Testis (tissue), 3 donors: Measurements from ENCODE around the gene ST8SIA6. TPM values are rescaled to one million over a fixed set of nuclear protein-coding genes. Genes with fewer than 3 reads are reported as not detected.

Source experiments
- DNase-seq: peaks from one replicate; pipeline ENCODE4 v3.0.0-alpha.2; 2019
- H3K27ac ChIP-seq, 2 donors: fragments of 200-600 bp; sonication (generic); one replicate each; pipeline ENCODE4 v1.5.1; 2019
- H3K27me3 ChIP-seq: fragments of 200-600 bp; sonication (generic); one replicate; pipeline ENCODE4 v1.5.1; 2019
- H3K36me3 ChIP-seq: fragments of 200-600 bp; sonication (generic); one replicate; pipeline ENCODE4 v1.5.1; 2017; ENCODE audit warnings: low read depth; ENCODE audit errors: missing control alignments
- H3K4me1 ChIP-seq: fragments of 200-600 bp; sonication (generic); one replicate; pipeline ENCODE4 v1.5.1; 2019
- H3K4me3 ChIP-seq, 2 donors: fragments of 200-600 bp; sonication (generic); one replicate each; pipeline ENCODE4 v1.5.1; 2017 to 2019
- H3K9me3 ChIP-seq: fragments of 200-600 bp; sonication (generic); one replicate; pipeline ENCODE4 v1.5.1; 2017
- POLR2A ChIP-seq: fragments of 450-650 bp; IDR thresholded peaks from one replicate; pipeline ENCODE4 v1.6.1; 2017; ENCODE audit warnings: antibody characterized with exemption, mild to moderate bottlenecking, moderate library complexity
- WGBS, 2 donors: methylation state at CpG; one replicate each; pipeline ENCODE4 v1.1.5; 2018; 5-methylcytosine and 5-hydroxymethylcytosine counted together
- intact Hi-C: fragments of 100-400 bp; cut with DNase I; formaldehyde crosslinking; loops from one replicate; pipeline ENCODE4 v1.15.1; 2023; ENCODE audit warnings: low total_unique reads
- polyA plus RNA-seq: library from polyadenylated mRNA; stranded (reverse); fragments of 350-450 nt; fragmentation: Illumina TruSeq; extraction: RNeasy Lipid Tissue Mini Kit (QIAGEN cat#74804); gene quantifications from one replicate; pipeline ENCODE4 v1.2.3, GENCODE V29; 2014; ENCODE audit warnings: low read depth, low replicate concordance; ENCODE audit not compliant: insufficient read depth
- total RNA-seq, 2 donors: library from RNA; depleted of rRNA; stranded (reverse); fragments of >200 nt; gene quantifications; one replicate each; pipeline ENCODE4 v1.2.3, GENCODE V29; 2016
- TF ChIP-seq, protein P1 (sequence below), 3 experiments: fragments of 450-650 bp in 2 of 3; fragments of 200-600 bp in 1 of 3; sonication (generic) in 1 of 3; IDR thresholded peaks; one replicate each; pipeline ENCODE4 v1.5.1; 2016 to 2019; ENCODE audit warnings: antibody characterized with exemption in 3 of 3, mild to moderate bottlenecking in 2 of 3, moderate library complexity in 1 of 3

The ST8SIA6 gene
- total and polyA plus RNA-seq, 3 donors from 2014 or later = 0.84 to 1.6 (median 0.87) TPM

DNA sequence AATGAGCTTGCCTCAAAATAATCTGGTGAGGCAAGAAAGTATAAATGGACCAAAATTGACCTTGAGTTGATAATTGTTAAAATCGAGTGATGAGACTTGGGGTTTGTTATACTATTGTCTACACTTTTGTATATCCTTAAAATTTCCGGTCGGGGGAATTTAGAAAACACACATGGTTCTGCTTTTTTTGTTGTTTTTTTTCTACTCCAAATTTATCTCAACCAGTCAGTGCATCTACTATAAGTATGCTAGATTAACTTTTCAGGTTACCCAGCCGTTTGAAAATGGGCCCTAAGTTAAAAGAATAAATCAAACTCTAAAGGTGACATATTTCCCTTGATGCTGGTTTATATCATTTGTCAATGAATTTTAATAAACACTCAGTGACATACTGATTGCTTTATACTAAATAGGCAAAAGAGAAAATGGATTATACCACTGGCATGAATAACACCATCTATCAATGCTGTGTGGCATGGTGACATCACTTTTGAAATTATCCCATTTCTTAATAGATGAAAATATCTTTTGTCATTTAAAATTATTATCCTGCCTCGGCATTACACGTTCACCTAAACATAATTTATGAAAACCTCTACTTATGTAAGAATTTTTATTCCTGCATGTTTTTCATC, 40.3 kb upstream of the ST8SIA6 start:
- TF ChIP-seq, protein P1, sequence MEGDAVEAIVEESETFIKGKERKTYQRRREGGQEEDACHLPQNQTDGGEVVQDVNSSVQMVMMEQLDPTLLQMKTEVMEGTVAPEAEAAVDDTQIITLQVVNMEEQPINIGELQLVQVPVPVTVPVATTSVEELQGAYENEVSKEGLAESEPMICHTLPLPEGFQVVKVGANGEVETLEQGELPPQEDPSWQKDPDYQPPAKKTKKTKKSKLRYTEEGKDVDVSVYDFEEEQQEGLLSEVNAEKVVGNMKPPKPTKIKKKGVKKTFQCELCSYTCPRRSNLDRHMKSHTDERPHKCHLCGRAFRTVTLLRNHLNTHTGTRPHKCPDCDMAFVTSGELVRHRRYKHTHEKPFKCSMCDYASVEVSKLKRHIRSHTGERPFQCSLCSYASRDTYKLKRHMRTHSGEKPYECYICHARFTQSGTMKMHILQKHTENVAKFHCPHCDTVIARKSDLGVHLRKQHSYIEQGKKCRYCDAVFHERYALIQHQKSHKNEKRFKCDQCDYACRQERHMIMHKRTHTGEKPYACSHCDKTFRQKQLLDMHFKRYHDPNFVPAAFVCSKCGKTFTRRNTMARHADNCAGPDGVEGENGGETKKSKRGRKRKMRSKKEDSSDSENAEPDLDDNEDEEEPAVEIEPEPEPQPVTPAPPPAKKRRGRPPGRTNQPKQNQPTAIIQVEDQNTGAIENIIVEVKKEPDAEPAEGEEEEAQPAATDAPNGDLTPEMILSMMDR (IDR thresholded peaks at IDR 0.05) = no peak
- no peak for TF ChIP-seq POLR2A
- Histone ChIP-seq H3K27me3 (no peaks in the 10 kb centered on the region), H3K36me3 (no peaks in the 10 kb centered on the region), H3K27ac (no peak overlapping the region), H3K9me3 (no peaks in the 10 kb centered on the region), H3K4me1 (no peaks in the 10 kb centered on the region), H3K4me3 (no peak overlapping the region)
- intact Hi-C loops = no loop called here
- 57 to 58% methylated on average over 6 of the region's 6 CpGs for WGBS, 2 donors
- DNase-seq = no peak

DNA sequence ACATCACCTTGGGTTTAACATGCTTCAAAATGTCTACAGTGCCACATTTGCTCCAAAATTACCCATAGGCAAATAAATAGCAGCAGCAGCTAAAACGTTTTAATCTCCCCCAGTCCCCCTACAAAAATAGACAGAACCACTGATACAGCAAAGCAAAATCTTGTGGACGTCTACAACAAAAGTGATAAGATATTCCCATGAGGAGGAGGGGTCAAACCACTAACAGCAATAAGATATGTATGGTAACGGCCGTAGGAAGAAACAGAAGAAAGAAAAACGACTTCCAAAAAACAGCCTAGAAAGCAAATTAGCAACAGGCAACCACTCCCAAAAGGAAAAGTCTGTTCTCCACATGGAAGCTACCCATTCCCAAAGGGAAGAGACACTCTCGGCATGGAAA, 34.5 kb upstream of the ST8SIA6 start:
- H3K9me3 ChIP-seq = no peaks in the 10 kb centered on the region
- H3K36me3 ChIP-seq = no peaks in the 10 kb centered on the region
- no peaks in the 10 kb centered on the region for H3K4me1 ChIP-seq
- intact Hi-C loops = no loop called here
- H3K27me3 ChIP-seq = no peaks in the 10 kb centered on the region
- 34 to 38% methylated on average over 6 of the region's 6 CpGs for WGBS, 2 donors
- TF ChIP-seq, protein P1 (IDR thresholded peaks at IDR 0.05) = no peak
- TF ChIP-seq POLR2A = no peak
- H3K27ac ChIP-seq = no peak overlapping the region
- DNase-seq = no peak
- no peak overlapping the region for H3K4me3 ChIP-seq

DNA sequence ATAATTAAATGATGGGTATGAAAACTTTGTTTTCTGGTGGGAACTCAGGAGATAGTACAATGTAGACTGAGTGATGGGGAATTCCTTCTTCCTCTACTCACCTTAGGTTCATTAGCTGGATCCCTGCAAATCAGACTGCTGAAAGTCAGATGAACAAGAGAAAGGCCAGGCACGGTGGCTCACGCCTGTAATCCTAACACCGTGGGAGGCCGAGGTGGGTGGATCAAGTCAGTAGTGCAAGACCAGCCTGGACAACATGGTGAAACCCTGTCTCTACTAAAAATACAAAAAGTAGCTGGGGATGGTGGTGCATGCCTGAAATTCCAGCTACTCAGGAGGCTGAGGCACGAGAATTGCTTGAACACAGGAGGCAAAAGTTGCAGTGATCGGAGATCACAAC, 28.7 kb upstream of the ST8SIA6 start:
- Histone ChIP-seq H3K4me1 (no peaks in the 10 kb centered on the region), H3K27me3 (no peaks in the 10 kb centered on the region), H3K4me3 (no peak overlapping the region), H3K27ac (no peak overlapping the region), H3K9me3 (no peaks in the 10 kb centered on the region), H3K36me3 (no peaks in the 10 kb centered on the region)
- 91 to 94% methylated on average over 6 of the region's 6 CpGs for WGBS, 2 donors
- TF ChIP-seq, protein P1 (IDR thresholded peaks at IDR 0.05) = no peak
- no peak for TF ChIP-seq POLR2A
- DNase-seq = no peak
- intact Hi-C loops = no loop called here

DNA sequence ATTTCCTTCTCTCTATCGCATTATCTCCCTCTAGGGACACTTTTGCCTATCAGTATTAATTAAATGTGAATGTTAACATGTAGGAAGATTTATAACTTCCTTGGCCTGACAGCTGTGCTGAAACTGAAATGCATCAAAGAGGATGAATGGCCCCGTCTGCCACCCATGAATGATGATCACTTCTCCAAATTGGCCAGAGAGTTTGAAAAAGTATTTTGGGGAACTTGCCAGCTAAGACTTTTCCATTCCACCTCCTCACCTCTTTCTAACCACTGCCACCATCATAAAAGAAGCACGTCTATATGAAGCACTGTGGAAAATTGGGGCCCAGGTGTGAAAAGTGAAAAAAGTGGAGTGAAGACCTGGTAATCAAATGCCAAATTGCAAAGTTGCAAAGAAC, 25.4 kb upstream of the ST8SIA6 start:
- 76 to 81% methylated on average over 3 of the region's 3 CpGs for WGBS, 2 donors
- Histone ChIP-seq H3K27ac (no peak overlapping the region), H3K9me3 (no peaks in the 10 kb centered on the region), H3K27me3 (no peaks in the 10 kb centered on the region), H3K4me3 (no peak overlapping the region), H3K36me3 (no peaks in the 10 kb centered on the region), H3K4me1 (no peaks in the 10 kb centered on the region)
- no peak for DNase-seq
- TF ChIP-seq POLR2A = no peak
- TF ChIP-seq, protein P1 (IDR thresholded peaks at IDR 0.05) = no peak
- intact Hi-C loops = no loop called here

DNA sequence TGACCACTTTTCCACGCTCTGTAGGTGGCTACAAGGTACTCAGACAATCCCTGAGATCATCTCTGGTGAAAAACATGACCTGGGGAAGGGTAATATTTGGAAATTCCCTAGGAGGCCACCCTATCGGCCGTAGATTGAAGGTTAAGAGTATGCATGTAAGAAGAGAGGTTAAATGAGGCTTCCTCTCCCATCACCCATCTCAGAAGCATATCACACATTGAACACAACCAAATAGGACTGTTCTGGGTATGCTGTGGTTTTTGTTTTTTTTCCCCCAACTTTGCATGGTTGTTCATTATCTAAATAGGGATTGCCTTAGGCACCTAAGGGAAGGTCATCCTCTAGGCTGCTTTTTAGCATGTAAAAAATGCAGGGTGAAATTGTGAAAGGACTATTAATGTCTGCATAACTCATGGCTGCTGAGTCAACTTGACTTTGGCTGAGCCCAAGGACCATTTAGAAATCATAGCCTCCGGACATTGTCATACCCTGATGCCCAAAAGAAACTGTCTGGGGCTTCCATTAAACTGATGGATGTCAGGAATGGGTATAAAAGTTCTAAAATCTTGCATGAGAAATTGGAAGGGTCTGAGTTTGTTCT, 24.7 kb upstream of the ST8SIA6 start:
- no peak for DNase-seq
- H3K27ac ChIP-seq = no peak overlapping the region
- H3K9me3 ChIP-seq = no peaks in the 10 kb centered on the region
- H3K36me3 ChIP-seq = no peaks in the 10 kb centered on the region
- intact Hi-C loops = no loop called here
- no peaks in the 10 kb centered on the region for H3K4me1 ChIP-seq
- WGBS, 2 donors = 95 to 99% methylated on average over 4 of the region's 4 CpGs
- no peaks in the 10 kb centered on the region for H3K27me3 ChIP-seq
- no peak for TF ChIP-seq POLR2A
- TF ChIP-seq, protein P1 (IDR thresholded peaks at IDR 0.05) = no peak
- H3K4me3 ChIP-seq = no peak overlapping the region
